ENCODE measurements around the gene SND1.

- TF ChIP-seq, protein P1, sequence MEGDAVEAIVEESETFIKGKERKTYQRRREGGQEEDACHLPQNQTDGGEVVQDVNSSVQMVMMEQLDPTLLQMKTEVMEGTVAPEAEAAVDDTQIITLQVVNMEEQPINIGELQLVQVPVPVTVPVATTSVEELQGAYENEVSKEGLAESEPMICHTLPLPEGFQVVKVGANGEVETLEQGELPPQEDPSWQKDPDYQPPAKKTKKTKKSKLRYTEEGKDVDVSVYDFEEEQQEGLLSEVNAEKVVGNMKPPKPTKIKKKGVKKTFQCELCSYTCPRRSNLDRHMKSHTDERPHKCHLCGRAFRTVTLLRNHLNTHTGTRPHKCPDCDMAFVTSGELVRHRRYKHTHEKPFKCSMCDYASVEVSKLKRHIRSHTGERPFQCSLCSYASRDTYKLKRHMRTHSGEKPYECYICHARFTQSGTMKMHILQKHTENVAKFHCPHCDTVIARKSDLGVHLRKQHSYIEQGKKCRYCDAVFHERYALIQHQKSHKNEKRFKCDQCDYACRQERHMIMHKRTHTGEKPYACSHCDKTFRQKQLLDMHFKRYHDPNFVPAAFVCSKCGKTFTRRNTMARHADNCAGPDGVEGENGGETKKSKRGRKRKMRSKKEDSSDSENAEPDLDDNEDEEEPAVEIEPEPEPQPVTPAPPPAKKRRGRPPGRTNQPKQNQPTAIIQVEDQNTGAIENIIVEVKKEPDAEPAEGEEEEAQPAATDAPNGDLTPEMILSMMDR (IDR thresholded peaks at IDR 0.05; ENCODE audit: low read depth, low read length, poor library complexity, severe bottlenecking) = no peak
- TF ChIP-seq EZH2phosphoT487 (IDR thresholded peaks at IDR 0.05; ENCODE audit: borderline replicate concordance, low read length) = no peak
Observed at GRCh38 chr7:127881564-127881963, 229.6 kb downstream of the SND1 start.
